ENCODE data around the gene EPS8L2.

EPS8L2 gene

DNA sequence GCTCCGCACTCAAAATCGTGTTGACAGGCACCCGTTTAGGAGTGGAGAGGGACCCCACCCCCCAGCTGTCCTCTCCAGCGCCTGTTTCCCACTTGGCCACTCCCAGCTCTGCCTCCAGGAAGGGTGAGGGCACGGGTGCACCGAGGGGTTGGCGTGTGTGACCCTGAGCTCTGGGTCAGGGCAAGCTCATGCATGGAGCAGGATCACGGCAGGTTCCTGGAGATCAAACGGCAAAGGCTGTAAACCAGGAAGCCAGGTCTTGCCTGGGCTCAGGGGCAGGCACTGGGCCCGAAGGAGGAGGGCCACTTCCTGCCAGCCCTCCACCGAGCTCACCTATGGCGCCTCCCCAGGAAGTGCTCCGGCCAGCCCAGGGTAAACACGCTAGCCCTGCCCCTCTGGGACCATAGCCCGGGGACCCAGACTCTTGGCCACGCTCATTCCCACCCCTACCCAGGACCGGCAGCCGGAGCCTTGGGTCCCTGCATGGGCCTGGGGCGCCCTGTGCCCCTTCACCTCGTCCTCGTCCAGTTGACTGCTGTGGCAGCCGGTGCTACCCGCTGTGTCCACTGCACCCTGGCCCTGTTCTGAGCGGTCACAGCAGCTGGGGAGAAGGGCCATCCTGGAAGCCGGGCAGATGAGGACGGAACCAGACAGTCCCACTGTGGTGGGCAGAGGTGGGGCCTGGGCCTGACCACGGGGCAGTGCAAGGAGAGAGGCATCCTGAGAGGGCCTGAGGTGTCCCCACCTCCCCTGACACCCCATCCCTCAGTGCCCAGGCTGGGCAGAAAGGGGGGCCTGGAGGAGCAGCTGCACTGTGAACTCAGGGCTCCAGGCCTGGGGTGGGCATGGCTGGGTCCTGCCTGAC lies 1.0 kb upstream of the EPS8L2 start:
- DNase-seq (ENCODE audit: low read depth in 2 of 2) = no peak

DNA sequence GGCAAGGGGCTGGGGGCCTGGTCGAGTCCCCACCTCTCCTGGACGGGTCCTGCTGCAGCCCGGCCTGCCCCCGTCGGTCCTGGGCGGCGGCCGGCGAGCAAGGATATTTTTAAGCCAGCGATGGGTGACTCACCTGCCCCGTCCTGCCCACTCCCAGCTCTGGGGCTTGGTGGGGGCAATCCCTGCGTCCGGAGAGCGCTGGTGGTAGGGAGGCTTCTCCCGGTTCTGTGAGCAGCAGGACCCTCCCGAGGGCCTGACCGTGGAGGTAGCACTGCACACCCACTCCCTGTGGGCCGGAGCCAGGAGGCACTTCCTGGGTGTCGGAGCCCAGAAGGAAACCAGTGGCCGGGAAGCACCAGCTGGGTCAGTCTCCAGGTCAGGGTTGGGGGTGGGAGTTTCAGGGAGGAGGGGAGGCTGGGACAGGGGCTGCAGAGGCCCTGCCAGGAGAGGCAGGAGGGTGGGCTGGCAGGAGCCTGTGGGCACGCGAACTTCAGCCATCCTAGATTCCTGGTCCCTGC lies 467 bp downstream of the EPS8L2 start:
- DNase-seq (ENCODE audit: low read depth in 2 of 2) = no peak

DNA sequence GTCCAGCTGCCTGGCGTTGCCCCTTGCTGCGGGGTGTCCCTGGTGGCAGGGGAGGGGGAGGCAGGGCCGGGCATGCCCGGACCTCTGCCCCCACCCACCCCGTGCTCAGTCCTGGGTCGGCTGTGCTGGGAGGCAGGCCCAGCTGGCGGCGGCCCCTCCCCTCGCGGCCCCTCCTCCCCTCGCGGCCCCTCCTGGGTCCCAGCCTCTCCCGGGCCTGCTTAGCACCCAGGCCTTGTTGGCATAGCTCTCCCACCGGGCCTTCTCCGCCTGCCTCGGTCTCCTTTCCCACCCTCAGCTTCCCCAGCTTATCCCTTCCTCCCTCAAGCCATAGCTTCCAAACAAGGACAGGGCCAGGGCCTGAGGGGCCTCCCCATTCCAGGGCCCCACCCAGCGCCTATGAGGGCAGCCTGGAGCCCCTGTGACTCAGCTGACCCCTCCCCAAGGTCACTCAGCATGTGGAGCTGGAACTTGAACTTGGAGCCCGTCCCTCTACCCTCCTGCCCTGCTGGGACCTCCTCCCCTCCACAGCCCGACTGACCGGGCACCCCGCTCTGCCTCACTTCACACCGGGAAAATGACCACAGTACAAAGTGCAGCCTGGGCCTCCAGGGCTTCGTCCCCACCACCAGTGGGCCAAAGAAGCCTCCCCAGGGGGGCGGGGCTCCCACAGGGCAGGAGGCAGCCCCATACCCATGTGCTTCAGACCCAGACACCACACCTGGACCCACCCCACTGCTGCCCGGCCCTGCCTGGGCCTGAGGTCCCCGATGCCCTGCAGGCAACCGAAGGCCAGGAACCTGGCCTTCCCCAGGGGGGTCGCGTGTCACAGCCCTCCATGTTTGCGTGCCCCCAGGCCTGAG lies 1.2 kb downstream of the EPS8L2 start:
- no peak for DNase-seq (ENCODE audit: low read depth in 2 of 2)

DNA sequence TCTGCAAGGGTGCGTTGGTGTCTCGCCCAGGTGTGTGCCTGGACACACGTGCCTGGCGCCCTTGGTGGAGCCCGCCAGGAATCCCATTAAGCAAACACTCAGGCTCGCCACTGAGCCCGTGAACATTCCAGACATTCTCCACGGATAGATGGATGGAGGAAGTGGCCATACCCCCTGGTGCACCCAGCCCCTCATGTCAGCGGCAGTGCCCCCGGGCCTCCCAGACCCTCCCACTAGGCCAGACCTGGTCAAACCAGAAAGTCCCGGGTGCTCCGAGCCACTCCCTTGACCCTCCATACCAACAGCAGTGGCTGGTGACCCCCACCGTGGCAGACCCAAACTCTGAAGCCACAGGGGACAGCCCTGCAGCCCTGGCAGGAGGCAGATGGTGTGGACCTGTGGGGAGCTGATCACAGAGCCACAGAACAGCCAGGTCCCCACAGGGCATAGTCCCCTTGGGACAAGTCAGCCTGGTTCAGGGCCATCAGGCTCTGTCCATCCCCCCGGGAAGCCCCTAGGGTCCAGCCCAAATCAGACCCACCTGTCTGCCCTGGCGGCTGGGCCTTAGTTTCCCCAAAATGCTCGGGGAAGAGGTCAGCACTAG lies 1.9 kb downstream of the EPS8L2 start:
- no peak for DNase-seq (ENCODE audit: low read depth in 2 of 2)

DNA sequence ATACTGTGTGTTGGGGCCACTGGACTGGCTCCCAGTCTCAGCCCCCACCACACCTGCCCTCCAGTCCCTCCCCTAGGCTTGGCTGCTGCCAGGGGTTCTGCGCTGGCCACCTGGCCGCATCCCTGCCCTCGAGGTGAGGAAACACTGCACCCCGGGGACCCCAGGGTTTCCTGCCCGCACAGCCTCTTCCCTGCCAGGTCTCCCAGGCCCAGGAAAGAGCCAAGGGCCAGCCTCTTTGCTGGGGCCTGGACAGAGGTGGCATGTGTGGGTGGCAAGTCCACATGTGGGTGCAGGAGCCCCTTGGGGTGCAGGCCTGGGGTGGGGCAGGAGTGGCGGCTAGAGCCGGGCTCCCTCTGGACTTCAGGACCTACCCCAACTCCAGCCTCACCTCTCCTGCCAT lies 2.5 kb downstream of the EPS8L2 start:
- no peak for DNase-seq (ENCODE audit: low read depth in 2 of 2)

DNA sequence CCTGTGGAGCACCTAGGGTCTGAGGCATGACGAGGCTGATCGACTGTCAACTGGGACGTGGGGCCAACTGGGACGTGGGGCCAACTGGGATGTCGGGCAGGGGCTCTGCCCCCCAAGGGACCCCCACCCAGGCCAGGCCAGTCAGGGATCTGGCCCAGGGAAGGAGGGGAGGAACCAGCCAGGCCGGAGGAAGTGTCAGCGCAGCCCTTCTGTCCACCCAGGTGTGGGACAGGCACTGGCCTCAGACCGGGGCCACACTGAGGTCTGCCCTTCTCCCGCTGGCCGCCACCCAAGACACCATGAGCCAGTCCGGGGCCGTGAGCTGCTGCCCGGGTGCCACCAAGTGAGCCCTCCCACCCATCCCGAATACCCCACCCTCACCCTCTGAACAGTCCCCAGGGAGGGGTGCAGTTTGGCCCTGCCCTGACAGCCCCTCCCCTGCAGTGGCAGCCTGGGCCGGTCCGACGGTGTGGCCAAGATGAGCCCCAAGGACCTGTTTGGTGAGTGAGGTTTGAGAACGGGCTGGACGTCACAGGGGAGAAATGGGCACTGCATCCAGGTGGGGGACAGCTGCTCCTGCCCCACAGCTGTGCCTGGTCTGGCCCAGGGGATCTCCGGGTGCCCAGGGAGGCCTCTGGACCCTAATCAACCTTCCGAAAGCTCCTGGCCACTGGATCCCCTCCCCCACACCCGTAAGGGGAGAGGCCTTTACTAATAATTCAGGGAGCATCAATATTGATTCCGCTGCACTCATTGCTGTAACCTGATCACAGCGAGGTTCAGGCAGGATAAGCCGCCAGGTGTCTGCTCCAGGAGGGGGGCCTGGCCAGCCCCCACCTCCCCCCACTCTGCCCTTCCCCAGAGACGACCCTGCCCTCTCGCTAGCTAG lies 3.3 kb downstream of the EPS8L2 start:
- DNase-seq (ENCODE audit: low read depth in 2 of 2) = no peak

DNA sequence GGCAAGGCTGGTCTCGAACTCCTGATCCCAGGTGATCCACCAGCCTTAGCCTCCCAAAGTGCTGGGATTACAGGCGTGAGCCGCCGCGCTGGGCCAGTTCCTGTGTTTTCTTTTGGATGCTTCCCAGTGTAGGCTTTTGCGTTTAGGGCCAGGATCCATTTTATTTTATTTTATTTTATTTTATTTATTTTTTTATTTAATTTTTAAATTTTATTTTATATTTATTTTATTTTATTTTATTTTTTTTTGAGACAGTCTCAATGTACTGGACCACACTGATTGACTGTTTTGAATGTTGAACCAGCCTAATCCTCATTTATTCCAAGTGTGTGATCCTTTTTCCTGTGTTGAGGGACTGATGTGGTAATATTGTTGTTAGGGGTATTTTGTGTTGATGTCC lies 8.4 kb downstream of the EPS8L2 start:
- no peak for DNase-seq (ENCODE audit: low read depth in 2 of 2)

DNA sequence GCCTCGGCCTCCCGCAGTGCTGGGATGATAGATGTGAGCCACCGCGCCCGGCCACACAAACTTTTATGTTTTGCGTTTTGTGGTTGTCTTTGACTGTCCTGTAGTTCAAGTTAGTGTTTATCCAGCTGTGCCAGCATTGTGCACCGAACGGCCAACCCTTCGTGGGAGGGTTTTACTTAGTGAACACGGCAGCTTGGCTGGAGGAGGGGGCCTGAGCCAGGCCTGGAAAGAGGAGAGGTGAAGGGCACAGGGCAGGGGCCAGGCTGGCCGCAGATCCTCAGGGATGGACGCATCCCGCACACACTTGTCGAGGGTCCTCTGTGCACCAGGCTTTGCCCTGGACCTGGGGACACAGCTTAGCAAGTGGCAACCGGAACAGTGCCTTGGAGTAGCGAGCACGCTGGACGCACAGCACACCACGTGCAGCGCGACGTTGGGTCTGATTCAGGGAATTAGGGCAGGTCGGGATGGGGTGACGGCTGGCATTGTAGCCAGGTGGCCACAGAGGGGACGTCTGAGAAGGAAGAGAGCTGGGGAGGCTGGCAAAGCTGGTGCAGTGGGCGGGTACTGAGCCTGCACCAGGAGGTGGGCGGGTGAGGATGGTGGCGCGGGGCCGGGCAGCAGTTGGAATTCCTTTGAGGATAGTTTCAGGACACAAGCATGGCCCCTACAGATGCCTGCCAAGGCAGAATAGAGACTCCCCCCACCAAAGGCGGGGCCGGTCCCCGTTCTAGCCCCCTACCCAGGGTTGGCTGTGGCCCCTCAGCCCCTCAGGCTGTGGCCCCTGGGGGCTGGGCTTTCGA lies 13.4 kb downstream of the EPS8L2 start:
- DNase-seq (ENCODE audit: low read depth in 2 of 2) = no peak

DNA sequence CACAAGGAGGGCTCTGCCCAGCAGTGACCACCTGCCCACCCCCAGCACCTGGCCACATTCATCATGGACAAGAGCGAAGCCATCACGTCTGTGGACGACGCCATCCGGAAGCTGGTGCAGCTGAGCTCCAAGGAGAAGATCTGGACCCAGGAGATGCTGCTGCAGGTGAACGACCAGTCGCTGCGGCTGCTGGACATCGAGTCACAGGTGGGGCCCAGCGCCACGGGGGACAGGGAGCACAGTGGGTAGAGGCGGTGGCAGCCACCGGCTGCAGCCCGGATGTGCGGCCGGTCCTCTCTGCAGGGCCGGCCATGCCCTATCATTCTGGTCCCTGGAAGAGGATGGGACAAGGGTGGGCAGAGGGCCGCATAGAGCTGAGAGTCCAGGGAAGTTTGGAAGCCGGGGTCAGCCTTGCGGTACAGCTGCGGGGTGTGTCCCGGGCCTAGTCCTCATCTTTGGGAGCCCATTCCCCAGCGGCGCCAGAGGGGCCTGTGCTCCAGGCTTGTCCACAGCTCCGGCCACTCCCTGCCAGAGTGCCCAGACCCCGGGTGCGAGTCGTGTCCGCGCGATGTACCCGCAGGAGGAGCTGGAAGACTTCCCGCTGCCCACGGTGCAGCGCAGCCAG lies 14.1 kb downstream of the EPS8L2 start:
- no peak for DNase-seq (ENCODE audit: low read depth in 2 of 2)

DNA sequence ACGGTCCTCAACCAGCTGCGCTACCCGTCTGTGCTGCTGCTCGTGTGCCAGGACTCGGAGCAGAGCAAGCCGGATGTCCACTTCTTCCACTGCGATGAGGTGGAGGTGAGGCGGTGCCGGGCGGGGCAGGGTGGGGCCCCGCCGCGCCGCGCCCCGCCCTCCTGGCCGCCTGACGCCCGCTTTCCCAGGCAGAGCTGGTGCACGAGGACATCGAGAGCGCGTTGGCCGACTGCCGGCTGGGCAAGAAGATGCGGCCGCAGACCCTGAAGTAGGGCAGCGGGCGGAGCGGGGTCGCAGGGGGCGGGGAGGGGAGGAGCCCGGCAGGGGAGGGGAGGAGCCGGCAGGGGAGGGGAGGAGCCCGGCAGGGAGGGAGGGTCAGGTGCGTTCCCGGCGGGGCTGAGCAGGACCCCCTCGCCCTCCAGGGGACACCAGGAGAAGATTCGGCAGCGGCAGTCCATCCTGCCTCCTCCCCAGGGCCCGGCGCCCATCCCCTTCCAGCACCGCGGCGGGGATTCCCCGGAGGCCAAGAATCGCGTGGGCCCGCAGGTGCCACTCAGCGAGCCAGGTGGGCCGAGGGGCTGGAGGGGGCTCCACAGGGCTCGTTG lies 14.7 kb downstream of the EPS8L2 start:
- peak in 1 of 2 donors; percentile 19 for DNase-seq (ENCODE audit: low read depth in 2 of 2)

DNA sequence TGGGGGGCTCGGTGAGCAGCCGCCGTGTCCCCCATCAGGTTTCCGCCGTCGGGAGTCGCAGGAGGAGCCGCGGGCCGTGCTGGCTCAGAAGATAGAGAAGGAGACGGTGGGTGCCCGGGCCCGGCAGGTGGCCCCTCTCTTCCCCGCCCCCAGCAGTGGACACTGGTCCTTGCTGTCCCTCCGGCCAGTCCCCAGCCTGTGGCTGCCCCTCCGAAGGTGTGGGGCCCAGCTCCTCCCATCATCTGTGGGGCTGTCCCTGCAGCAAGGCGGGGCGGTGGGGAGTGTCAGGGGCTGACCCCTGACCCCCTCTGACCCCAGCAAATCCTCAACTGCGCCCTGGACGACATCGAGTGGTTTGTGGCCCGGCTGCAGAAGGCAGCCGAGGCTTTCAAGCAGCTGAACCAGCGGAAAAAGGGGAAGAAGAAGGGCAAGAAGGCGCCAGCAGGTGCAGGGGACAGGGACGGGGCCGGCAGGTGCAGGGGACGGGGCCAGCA lies 15.3 kb downstream of the EPS8L2 start:
- no peak for DNase-seq (ENCODE audit: low read depth in 2 of 2)

DNA sequence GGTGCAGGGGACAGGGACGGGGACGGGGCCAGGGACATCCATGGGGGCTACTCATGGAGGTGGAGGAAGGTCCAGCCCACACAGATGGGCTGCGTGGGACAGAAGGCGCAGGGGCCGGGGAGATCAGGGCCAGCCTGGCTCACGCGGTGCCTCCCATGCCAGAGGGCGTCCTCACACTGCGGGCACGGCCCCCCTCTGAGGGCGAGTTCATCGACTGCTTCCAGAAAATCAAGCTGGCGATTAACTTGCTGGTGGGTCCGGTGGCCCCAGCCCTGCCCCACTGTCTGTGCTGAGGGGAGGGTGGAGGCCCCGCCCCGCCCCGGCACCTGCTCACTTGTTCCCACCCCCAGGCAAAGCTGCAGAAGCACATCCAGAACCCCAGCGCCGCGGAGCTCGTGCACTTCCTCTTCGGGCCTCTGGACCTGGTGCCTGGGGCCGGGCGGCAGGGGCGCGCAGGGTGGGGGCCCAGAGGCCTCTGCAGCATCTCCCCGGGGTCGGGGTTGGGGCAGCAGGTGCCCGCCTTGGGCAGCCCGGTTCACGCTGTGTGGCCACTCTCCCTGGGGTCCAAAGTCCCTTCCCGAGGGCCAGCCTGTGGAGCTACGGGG lies 15.8 kb downstream of the EPS8L2 start:
- DNase-seq (ENCODE audit: low read depth in 2 of 2) = no peak

DNA sequence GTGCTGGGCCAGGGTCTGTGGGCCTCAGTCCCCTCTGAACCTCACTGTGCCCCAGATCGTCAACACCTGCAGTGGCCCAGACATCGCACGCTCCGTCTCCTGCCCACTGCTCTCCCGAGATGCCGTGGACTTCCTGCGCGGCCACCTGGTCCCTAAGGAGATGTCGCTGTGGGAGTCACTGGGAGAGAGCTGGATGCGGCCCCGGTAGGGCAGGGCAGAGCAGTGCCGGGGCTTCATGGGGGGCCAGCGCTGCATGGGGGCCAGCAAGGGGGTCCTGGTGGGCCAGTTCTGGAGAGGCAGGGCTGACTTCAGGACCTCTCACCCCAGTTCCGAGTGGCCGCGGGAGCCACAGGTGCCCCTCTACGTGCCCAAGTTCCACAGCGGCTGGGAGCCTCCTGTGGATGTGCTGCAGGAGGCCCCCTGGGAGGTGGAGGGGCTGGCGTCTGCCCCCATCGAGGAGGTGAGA lies 16.3 kb downstream of the EPS8L2 start:
- DNase-seq (ENCODE audit: low read depth in 2 of 2) = no peak

DNA sequence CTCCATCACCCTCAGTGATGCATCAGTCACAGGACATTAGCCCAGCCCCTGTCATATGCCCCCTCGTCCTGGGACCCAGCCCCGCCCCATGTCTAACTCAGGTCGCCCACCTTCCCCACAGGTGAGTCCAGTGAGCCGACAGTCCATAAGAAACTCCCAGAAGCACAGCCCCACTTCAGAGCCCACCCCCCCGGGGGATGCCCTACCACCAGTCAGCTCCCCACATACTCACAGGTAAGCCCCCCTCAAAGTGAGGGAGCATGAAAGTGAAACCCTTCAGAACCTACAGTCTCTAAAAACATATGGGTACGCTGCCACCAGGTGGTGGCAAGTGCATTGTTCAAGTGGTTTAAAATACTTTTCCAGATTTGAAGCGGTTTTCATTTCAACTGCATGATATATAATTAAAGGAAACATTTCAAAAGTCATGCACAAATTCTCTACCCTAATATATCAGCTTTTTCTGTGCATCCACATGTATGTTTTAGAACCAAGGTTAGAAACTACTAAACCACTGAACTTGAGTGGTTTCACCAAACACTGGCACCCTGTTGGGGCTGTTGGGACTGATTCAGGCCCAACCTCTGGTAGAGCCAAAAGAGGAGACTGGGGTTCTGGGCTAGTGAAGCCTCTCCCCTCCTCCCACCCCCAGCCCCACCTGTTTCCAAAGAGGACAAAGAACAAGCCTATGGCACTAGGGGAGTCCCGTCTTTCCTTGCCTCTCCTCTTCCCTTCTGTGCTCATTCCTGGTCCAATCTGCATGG lies 17.3 kb downstream of the EPS8L2 start:
- DNase-seq (ENCODE audit: low read depth in 2 of 2) = peak in 1 of 2 donors; percentile 22

DNA sequence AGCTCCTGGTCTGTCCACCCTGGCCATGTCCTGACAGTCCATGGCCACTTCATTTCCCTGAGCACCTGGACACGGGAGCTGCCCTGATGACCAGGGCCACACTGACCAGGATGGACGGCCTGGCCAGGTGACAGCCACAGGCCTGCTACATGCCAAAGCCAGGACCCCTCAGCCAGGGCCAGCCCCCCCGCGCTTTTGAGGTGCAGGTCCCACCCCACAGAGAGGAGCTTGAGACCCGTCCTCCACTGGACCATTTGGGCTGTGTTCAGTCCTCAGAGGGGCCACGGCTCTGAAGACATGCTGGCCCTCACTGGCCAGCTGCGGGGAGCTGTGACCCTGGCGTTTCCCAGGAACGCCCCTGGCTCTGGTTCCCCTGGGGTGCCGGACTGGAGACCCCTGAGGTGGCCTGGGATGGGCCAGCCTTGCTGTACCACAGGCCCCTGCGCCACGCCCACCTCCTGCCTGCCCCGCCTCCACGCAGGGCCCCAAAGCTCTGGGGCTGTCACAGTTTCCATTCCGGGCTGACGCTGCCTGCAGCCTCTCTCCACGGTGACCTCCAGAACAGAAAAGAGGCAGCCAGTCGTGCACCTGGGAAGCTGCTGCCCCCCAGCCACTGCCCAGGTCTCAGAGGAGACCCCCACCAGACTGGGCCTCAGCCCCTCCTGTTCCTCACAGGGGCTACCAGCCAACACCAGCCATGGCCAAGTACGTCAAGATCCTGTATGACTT lies 18.2 kb downstream of the EPS8L2 start:
- DNase-seq (ENCODE audit: low read depth in 2 of 2) = no peak

DNA sequence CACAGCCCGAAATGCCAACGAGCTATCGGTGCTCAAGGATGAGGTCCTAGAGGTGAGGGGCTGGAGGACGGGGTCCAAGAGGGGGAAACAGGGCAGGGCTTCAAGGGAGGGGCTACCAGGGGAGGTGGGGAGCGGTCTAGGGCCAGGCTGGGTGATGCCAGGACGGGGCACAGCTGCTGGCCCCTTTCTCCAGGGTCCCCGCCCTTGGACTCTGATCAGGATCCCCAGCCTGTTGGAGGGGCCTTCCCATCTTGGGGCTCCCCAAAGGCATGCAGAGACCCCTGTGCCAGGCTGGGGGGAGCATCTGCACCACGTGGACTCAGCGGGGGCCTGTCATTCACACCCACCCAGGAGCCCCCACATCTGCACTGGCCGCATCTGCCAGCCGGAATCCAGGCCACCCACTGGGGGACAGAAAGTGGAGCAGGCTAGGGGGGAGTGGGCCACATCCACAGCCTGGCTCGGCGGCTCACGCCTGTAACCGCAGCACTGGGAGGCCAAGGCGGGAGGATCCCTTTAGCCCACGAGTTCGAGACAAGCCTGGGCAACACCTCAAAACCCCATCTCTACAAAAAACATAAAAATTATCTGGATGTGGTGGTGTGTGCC lies 18.9 kb downstream of the EPS8L2 start:
- DNase-seq (ENCODE audit: low read depth in 2 of 2) = no peak

Data from stimulated activated CD8-positive, alpha-beta memory T cell treated with anti-CD3 and anti-CD28 coated beads, Interleukin-7, amount 100 ng/mL, for 1 hour (primary cell).